Memory B cell (primary cell): ENCODE results near the gene RNFT1.
"Not testable (repeated sequence)": the region's sequence is repeated elsewhere in the genome, so short reads cannot be mapped to it uniquely, and the experiment has no call there.

Source experiments
- ATAC-seq: fragments of 150-1000 bp; cut with Tn5 transposase; 2 replicates; pipeline ENCODE4 v1.10.0; 2021; ENCODE audit warnings: low read depth, mild to moderate bottlenecking, moderate library complexity
- DNase-seq, 2 donors: peaks; one replicate each; pipeline ENCODE4 v3.0.0; 2022; ENCODE audit warnings: low spot score in 2 of 2
- H3K27ac Mint-ChIP-seq: one replicate; pipeline ENCODE4 v1.8.0; 2022; ENCODE audit warnings: mild to moderate bottlenecking, moderate library complexity, mixed read lengths
- H3K27me3 Mint-ChIP-seq: one replicate; pipeline ENCODE4 v1.8.0; 2022; ENCODE audit warnings: mixed read lengths
- H3K36me3 Mint-ChIP-seq: one replicate; pipeline ENCODE4 v1.8.0; 2022; ENCODE audit warnings: mild to moderate bottlenecking, mixed read lengths
- H3K4me1 Mint-ChIP-seq: one replicate; pipeline ENCODE4 v1.8.0; 2022; ENCODE audit warnings: mixed read lengths
- H3K4me3 Mint-ChIP-seq: one replicate; pipeline ENCODE4 v1.8.0; 2022; ENCODE audit warnings: mild to moderate bottlenecking, moderate library complexity, mixed read lengths
- H3K9me3 Mint-ChIP-seq: one replicate; pipeline ENCODE4 v1.8.0; 2022; ENCODE audit warnings: mixed read lengths

RNFT1 gene

GRCh38 chr17:59954856-59955255 is 9.7 kb downstream of the RNFT1 start:
- H3K4me1 Mint-ChIP-seq = peaks cover 13% of the 10 kb centered on the region
- H3K36me3 Mint-ChIP-seq = peaks cover 10% of the 10 kb centered on the region
- ATAC-seq (no peak), DNase-seq (no peak)
- H3K4me3 Mint-ChIP-seq = no peak overlapping the region
- no peaks in the 10 kb centered on the region for H3K9me3 Mint-ChIP-seq
- H3K27ac Mint-ChIP-seq = no peak overlapping the region
- no peaks in the 10 kb centered on the region for H3K27me3 Mint-ChIP-seq

- Mint-ChIP-seq H3K36me3 (peaks cover 12% of the 10 kb centered on the region), H3K27me3 (no peaks in the 10 kb centered on the region), H3K4me1 (peaks cover 12% of the 10 kb centered on the region), H3K4me3 (no peak overlapping the region), H3K9me3 (no peaks in the 10 kb centered on the region), H3K27ac (no peak overlapping the region)
- ATAC-seq (no peak), DNase-seq (no peak)
Observed at GRCh38 chr17:59950049-59950448, 14.5 kb downstream of the RNFT1 start.

- not testable (repeated sequence) for H3K27me3 Mint-ChIP-seq, ATAC-seq, H3K4me3 Mint-ChIP-seq, H3K9me3 Mint-ChIP-seq, DNase-seq
- H3K27ac Mint-ChIP-seq = peak overlapping the region; percentile 47
- peaks cover 12% of the 10 kb centered on the region for H3K36me3 Mint-ChIP-seq
- peaks cover 12% of the 10 kb centered on the region for H3K4me1 Mint-ChIP-seq
Observed at GRCh38 chr17:59947310-59947709, 17.2 kb downstream of the RNFT1 start.

GRCh38 chr17:59946433-59946832 is 18.1 kb downstream of the RNFT1 start:
- peaks cover 12% of the 10 kb centered on the region for H3K36me3 Mint-ChIP-seq
- not testable (repeated sequence) for H3K27ac Mint-ChIP-seq, DNase-seq, H3K4me1 Mint-ChIP-seq, H3K9me3 Mint-ChIP-seq, H3K4me3 Mint-ChIP-seq, ATAC-seq, H3K27me3 Mint-ChIP-seq

- no peak for DNase-seq
- Mint-ChIP-seq H3K27me3 (no peaks in the 10 kb centered on the region), H3K27ac (no peak overlapping the region), H3K4me1 (no peaks in the 10 kb centered on the region), H3K36me3 (peaks cover 18% of the 10 kb centered on the region), H3K4me3 (no peak overlapping the region), H3K9me3 (no peaks in the 10 kb centered on the region)
- ATAC-seq = no peak
Observed at GRCh38 chr17:59941131-59941530, 23.4 kb downstream of the RNFT1 start.

GRCh38 chr17:59940697-59941096 is 23.8 kb downstream of the RNFT1 start:
- peaks cover 14% of the 10 kb centered on the region for H3K36me3 Mint-ChIP-seq
- H3K4me3 Mint-ChIP-seq, H3K4me1 Mint-ChIP-seq, H3K27ac Mint-ChIP-seq, ATAC-seq, H3K27me3 Mint-ChIP-seq, H3K9me3 Mint-ChIP-seq, DNase-seq: not testable (repeated sequence)

GRCh38 chr17:59933317-59933716 is 31.2 kb downstream of the RNFT1 start:
- not testable (repeated sequence) for ATAC-seq, H3K27me3 Mint-ChIP-seq, H3K9me3 Mint-ChIP-seq, H3K27ac Mint-ChIP-seq, H3K4me3 Mint-ChIP-seq, DNase-seq, H3K4me1 Mint-ChIP-seq
- H3K36me3 Mint-ChIP-seq = peaks cover 32% of the 10 kb centered on the region

- H3K4me1 Mint-ChIP-seq, ATAC-seq, H3K27ac Mint-ChIP-seq, DNase-seq, H3K4me3 Mint-ChIP-seq, H3K27me3 Mint-ChIP-seq, H3K9me3 Mint-ChIP-seq: not testable (repeated sequence)
- peaks cover 31% of the 10 kb centered on the region for H3K36me3 Mint-ChIP-seq
Observed at GRCh38 chr17:59930768-59931167, 33.8 kb downstream of the RNFT1 start.

GRCh38 chr17:59930121-59930520 is 34.4 kb downstream of the RNFT1 start:
- H3K27me3 Mint-ChIP-seq, H3K9me3 Mint-ChIP-seq, DNase-seq, ATAC-seq, H3K4me3 Mint-ChIP-seq, H3K4me1 Mint-ChIP-seq, H3K27ac Mint-ChIP-seq: not testable (repeated sequence)
- H3K36me3 Mint-ChIP-seq = peaks cover 32% of the 10 kb centered on the region

GRCh38 chr17:59920637-59921036 is 43.9 kb downstream of the RNFT1 start:
- not testable (repeated sequence) for H3K27me3 Mint-ChIP-seq, H3K4me3 Mint-ChIP-seq, H3K4me1 Mint-ChIP-seq, H3K9me3 Mint-ChIP-seq, DNase-seq, H3K27ac Mint-ChIP-seq, ATAC-seq
- H3K36me3 Mint-ChIP-seq = peaks cover 23% of the 10 kb centered on the region

GRCh38 chr17:59916446-59916845 is 48.1 kb downstream of the RNFT1 start:
- H3K9me3 Mint-ChIP-seq = no peaks in the 10 kb centered on the region
- ATAC-seq (no peak), DNase-seq (no peak)
- no peak overlapping the region for H3K27ac Mint-ChIP-seq
- H3K4me1 Mint-ChIP-seq = no peaks in the 10 kb centered on the region
- peaks cover 27% of the 10 kb centered on the region for H3K36me3 Mint-ChIP-seq
- H3K27me3 Mint-ChIP-seq = no peaks in the 10 kb centered on the region
- H3K4me3 Mint-ChIP-seq = no peak overlapping the region

GRCh38 chr17:59914274-59914854 is 50.2 kb downstream of the RNFT1 start:
- no peak overlapping the region for H3K27ac Mint-ChIP-seq
- no peaks in the 10 kb centered on the region for H3K4me1 Mint-ChIP-seq
- no peaks in the 10 kb centered on the region for H3K27me3 Mint-ChIP-seq
- DNase-seq (peak in 1 of 2 donors; percentile 49), ATAC-seq (peak; percentile 62)
- H3K9me3 Mint-ChIP-seq = no peaks in the 10 kb centered on the region
- H3K4me3 Mint-ChIP-seq = no peak overlapping the region
- H3K36me3 Mint-ChIP-seq = peaks cover 19% of the 10 kb centered on the region

- H3K4me1 Mint-ChIP-seq = peaks cover 10% of the 10 kb centered on the region
- H3K4me3 Mint-ChIP-seq = no peak overlapping the region
- peaks cover 6% of the 10 kb centered on the region for H3K36me3 Mint-ChIP-seq
Observed at GRCh38 chr17:59907467-59907866, 57.1 kb downstream of the RNFT1 start.

GRCh38 chr17:59903455-59903854 is 61.1 kb downstream of the RNFT1 start:
- Mint-ChIP-seq H3K9me3 (no peaks in the 10 kb centered on the region), H3K27me3 (no peaks in the 10 kb centered on the region), H3K4me1 (peaks cover 12% of the 10 kb centered on the region), H3K4me3 (no peak overlapping the region), H3K36me3 (peaks cover 4% of the 10 kb centered on the region), H3K27ac (peak overlapping the region; percentile 60)
- DNase-seq = no peak
- no peak for ATAC-seq

More at GRCh38 chr17:59907467-59907866, 57.1 kb downstream of the RNFT1 start:
- no peaks in the 10 kb centered on the region for H3K9me3 Mint-ChIP-seq
- DNase-seq (no peak), ATAC-seq (no peak)
- H3K27me3 Mint-ChIP-seq = no peaks in the 10 kb centered on the region
- H3K27ac Mint-ChIP-seq = no peak overlapping the region
